Measurements from ENCODE around the gene CUL4B. TPM values are rescaled to one million over a fixed set of nuclear protein-coding genes. Genes with fewer than 3 reads are reported as not detected.
A peak's percentile ranks its signal among the peaks of the same experiment; 100 is the strongest.
"Not testable (repeated sequence)": the region's sequence is repeated elsewhere in the genome, so short reads cannot be mapped to it uniquely, and the experiment has no call there.

Gene CUL4B
- total and polyA plus RNA-seq, 8 donors, result 9.6 to 24.6 (median 18.8) TPM

GRCh38 chrX:120512627-120513026, 48.1 kb downstream of the CUL4B start:
- DNase-seq, result peak in 3 of 6 donors; percentile 22 to 32 (median 25)
- intact Hi-C loops (cut with DNase I), result no loop called here
- Histone ChIP-seq H3K27me3 (no peaks in the 10 kb centered on the region), H3K9me3 (no peaks in the 10 kb centered on the region), H3K27ac (peak overlapping the region in 3 of 4 donors; percentile 33 to 64 (median 61)), H3K4me1 (peaks cover 3 to 8% (median 4%) of the 10 kb centered on the region in 3 donors), H3K4me3 (no peak overlapping the region), H3K36me3 (no peaks in the 10 kb centered on the region)
- WGBS, 2 donors, result 9 to 10% methylated on average over 2 of the region's 2 CpGs
- peak; percentile 87 to 92 (median 89) for ATAC-seq
- TF ChIP-seq, protein P1, sequence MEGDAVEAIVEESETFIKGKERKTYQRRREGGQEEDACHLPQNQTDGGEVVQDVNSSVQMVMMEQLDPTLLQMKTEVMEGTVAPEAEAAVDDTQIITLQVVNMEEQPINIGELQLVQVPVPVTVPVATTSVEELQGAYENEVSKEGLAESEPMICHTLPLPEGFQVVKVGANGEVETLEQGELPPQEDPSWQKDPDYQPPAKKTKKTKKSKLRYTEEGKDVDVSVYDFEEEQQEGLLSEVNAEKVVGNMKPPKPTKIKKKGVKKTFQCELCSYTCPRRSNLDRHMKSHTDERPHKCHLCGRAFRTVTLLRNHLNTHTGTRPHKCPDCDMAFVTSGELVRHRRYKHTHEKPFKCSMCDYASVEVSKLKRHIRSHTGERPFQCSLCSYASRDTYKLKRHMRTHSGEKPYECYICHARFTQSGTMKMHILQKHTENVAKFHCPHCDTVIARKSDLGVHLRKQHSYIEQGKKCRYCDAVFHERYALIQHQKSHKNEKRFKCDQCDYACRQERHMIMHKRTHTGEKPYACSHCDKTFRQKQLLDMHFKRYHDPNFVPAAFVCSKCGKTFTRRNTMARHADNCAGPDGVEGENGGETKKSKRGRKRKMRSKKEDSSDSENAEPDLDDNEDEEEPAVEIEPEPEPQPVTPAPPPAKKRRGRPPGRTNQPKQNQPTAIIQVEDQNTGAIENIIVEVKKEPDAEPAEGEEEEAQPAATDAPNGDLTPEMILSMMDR (IDR thresholded peaks at IDR 0.05), result no peak
- FAIRE-seq, result no peak

DNA sequence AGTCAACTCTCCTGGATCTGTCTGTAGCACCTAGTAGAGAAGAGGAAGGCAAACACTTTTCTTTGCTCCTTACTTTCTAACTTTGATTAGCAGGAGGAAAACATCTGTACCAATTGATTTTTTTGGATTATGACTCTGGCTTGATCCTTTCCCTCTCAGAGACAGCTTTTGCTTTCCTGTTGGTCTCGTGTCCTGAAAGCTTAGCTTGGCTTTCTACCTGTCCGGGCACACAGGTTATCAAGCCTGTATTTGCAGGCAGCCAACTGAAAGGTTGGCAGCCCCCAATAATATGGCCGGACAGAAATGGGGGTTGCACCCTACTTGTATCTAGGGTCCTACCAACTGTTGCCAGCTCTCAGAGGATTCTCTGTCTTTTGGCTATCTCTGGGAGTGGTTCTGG, 48.5 kb downstream of the CUL4B start:
- ATAC-seq, result peak; percentile 32 to 51 (median 40)
- TF ChIP-seq, protein P1 (IDR thresholded peaks at IDR 0.05), result no peak
- Histone ChIP-seq H3K9me3 (no peaks in the 10 kb centered on the region), H3K27me3 (no peaks in the 10 kb centered on the region), H3K27ac (peak overlapping the region in 3 of 4 donors; percentile 14 to 64 (median 61)), H3K36me3 (no peaks in the 10 kb centered on the region), H3K4me1 (peaks cover 3 to 8% (median 4%) of the 10 kb centered on the region in 3 donors), H3K4me3 (no peak overlapping the region)
- no peak for FAIRE-seq
- WGBS, 2 donors, result 19 to 32% methylated on average over 3 of the region's 3 CpGs
- DNase-seq, result no peak
- intact Hi-C loops (cut with DNase I), result no loop called here

DNA sequence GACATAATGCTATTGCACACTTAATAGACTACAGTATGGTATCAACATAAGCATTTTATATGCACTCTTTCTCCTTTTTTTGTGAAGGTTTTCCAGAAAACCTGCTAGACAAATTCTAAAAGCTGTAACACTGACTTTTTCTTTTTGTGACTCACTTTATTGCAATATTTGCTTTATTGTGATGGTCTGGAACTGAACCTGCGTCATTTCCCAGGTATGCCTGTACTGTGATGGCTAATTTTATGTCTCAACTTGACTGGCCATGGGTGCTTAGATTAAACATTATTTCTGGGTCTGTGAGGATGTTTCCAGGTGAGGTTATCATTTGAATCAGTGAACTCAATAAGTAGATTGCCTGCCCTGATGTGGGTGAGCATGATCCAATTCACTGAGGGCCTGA, 56.2 kb downstream of the CUL4B start:
- intact Hi-C loops (cut with DNase I), result no loop called here
- H3K4me1 ChIP-seq, result no peaks in the 10 kb centered on the region
- DNase-seq (no peak), ATAC-seq (no peak), FAIRE-seq (no peak)
- no peaks in the 10 kb centered on the region for H3K27me3 ChIP-seq
- WGBS, 2 donors, result 49 to 61% methylated on average over 1 of the region's 1 CpG
- H3K27ac ChIP-seq, result no peak overlapping the region
- H3K36me3 ChIP-seq, result no peaks in the 10 kb centered on the region
- TF ChIP-seq, protein P1 (IDR thresholded peaks at IDR 0.05), result no peak
- H3K4me3 ChIP-seq, result no peak overlapping the region
- no peaks in the 10 kb centered on the region for H3K9me3 ChIP-seq

- no peak overlapping the region for H3K4me3 ChIP-seq
- intact Hi-C loops (cut with DNase I), result loop anchor here in 2 of 3 donors (5.0 to 10.0 kb wide), 2 partner anchors 165 to 168 kb away; no protein-coding TSS in a partner anchor
- H3K27me3 ChIP-seq, result peaks cover 0 to 1% (median 0%) of the 10 kb centered on the region in 4 donors
- WGBS, 2 donors, result 51 to 67% methylated on average over 4 of the region's 4 CpGs
- FAIRE-seq, result no peak
- TF ChIP-seq, protein P1 (IDR thresholded peaks at IDR 0.05), result no peak
- no peak for DNase-seq
- no peak overlapping the region for H3K27ac ChIP-seq
- H3K36me3 ChIP-seq, result no peaks in the 10 kb centered on the region
- H3K9me3 ChIP-seq, result no peaks in the 10 kb centered on the region
- no peaks in the 10 kb centered on the region for H3K4me1 ChIP-seq
- ATAC-seq, result no peak
These were observed 61.3 kb downstream of the CUL4B start for GRCh38 chrX:120499301-120500072.

GRCh38 chrX:120490119-120490518, 70.6 kb downstream of the CUL4B start:
- not testable (repeated sequence) for H3K27me3 ChIP-seq, H3K36me3 ChIP-seq, H3K4me1 ChIP-seq, H3K9me3 ChIP-seq, DNase-seq, FAIRE-seq, H3K27ac ChIP-seq, H3K4me3 ChIP-seq, ATAC-seq
- intact Hi-C loops (cut with DNase I), result loop anchor here in 1 of 3 donors (10.0 kb wide), 1 partner anchor 175 kb away; no protein-coding TSS in a partner anchor
- WGBS, 2 donors, result 90 to 100% methylated on average over 2 of the region's 2 CpGs

All from pancreas (tissue), 10 donors.